Osteoblast (primary cell): ENCODE measurements around the gene ANKRD40. TPM values are rescaled to one million over a fixed set of nuclear protein-coding genes. Genes with fewer than 3 reads are reported as not detected.

ENCODE experiments used
- DNase-seq: peaks from one replicate; pipeline ENCODE4 v3.0.0; 2011; ENCODE audit warnings: low spot score, mixed read lengths; ENCODE audit not compliant: insufficient read length; ENCODE audit errors: missing footprints
- H2AFZ ChIP-seq: 2 replicates; pipeline ENCODE4 v1.6.0; 2011; ENCODE audit warnings: mild to moderate bottlenecking, low read length
- H3K27ac ChIP-seq: 2 replicates; pipeline ENCODE4 v1.5.1; 2011; ENCODE audit warnings: mild to moderate bottlenecking, low read depth, low read length, moderate library complexity
- H3K27me3 ChIP-seq: 2 replicates; pipeline ENCODE4 v1.6.0; 2012; ENCODE audit warnings: mild to moderate bottlenecking, control low read depth, inconsistent platforms, low read length, moderate library complexity; ENCODE audit not compliant: insufficient read depth
- H3K36me3 ChIP-seq: 2 replicates; pipeline ENCODE4 v1.5.1; 2011; ENCODE audit warnings: mild to moderate bottlenecking, low read length, control low read depth, moderate library complexity; ENCODE audit not compliant: insufficient read depth
- H3K4me1 ChIP-seq: 2 replicates; pipeline ENCODE4 v1.5.1; 2011; ENCODE audit warnings: mild to moderate bottlenecking, low read length, control low read depth, moderate library complexity; ENCODE audit not compliant: insufficient read depth
- H3K4me2 ChIP-seq: 2 replicates; pipeline ENCODE4 v1.6.0; 2011; ENCODE audit warnings: mild to moderate bottlenecking, low read length; ENCODE audit not compliant: insufficient read depth
- H3K4me3 ChIP-seq: fragments of 200-600 bp; sonication (generic); 3 replicates; pipeline ENCODE4 v1.5.1; 2012; ENCODE audit warnings: mild to moderate bottlenecking, low read length, inconsistent platforms; ENCODE audit not compliant: insufficient read depth
- H3K79me2 ChIP-seq: 2 replicates; pipeline ENCODE4 v1.6.0; 2012; ENCODE audit warnings: mild to moderate bottlenecking, low read length, control low read depth, inconsistent platforms; ENCODE audit not compliant: insufficient read depth
- H3K9me3 ChIP-seq: 2 replicates; pipeline ENCODE4 v1.5.1; 2011; ENCODE audit warnings: low read depth, low read length, control low read depth
- H4K20me1 ChIP-seq: 2 replicates; pipeline ENCODE4 v1.6.0; 2012; ENCODE audit warnings: mild to moderate bottlenecking, low read length, control low read depth; ENCODE audit not compliant: insufficient read depth
- CTCF ChIP-seq: IDR thresholded peaks from 2 replicates; pipeline ENCODE4 v1.5.1; 2011; ENCODE audit warnings: mild to moderate bottlenecking, low read depth, low read length, moderate library complexity; ENCODE audit errors: extremely low read depth
- small RNA-seq: library from RNA; depleted of rRNA; stranded (forward); fragments of <200 nt; gene quantifications from one replicate; pipeline ENCODE3, GENCODE V24; 2012
- total RNA-seq: library from RNA; depleted of rRNA; stranded (reverse); fragments of >200 nt; gene quantifications from 2 replicates; pipeline ENCODE4 v1.2.3, GENCODE V29; 2012

ANKRD40 gene
- total RNA-seq, 1 donor, result 42.7 TPM

GRCh38 chr17:50649042-50649908 is 58.4 kb downstream of the ANKRD40 start:
- no peaks in the 10 kb centered on the region for H3K27me3 ChIP-seq
- H3K27ac ChIP-seq, result no peak overlapping the region
- H3K4me3 ChIP-seq, result no peak overlapping the region
- H3K4me1 ChIP-seq, result no peaks in the 10 kb centered on the region
- TF ChIP-seq CTCF, result no peak
- no peaks in the 10 kb centered on the region for H3K36me3 ChIP-seq
- H3K79me2 ChIP-seq, result no peaks in the 10 kb centered on the region
- no peak for DNase-seq
- no peak overlapping the region for H2AFZ ChIP-seq
- H4K20me1 ChIP-seq, result no peaks in the 10 kb centered on the region
- H3K9me3 ChIP-seq, result no peaks in the 10 kb centered on the region
- no peak overlapping the region for H3K4me2 ChIP-seq

GRCh38 chr17:50647187-50647586 is 60.5 kb downstream of the ANKRD40 start:
- no peak for TF ChIP-seq CTCF
- Histone ChIP-seq H3K4me1 (peaks cover 3% of the 10 kb centered on the region), H3K27me3 (no peaks in the 10 kb centered on the region), H3K4me3 (no peak overlapping the region), H3K79me2 (peaks cover 3% of the 10 kb centered on the region), H2AFZ (no peak overlapping the region), H3K4me2 (no peak overlapping the region), H4K20me1 (no peaks in the 10 kb centered on the region), H3K27ac (no peak overlapping the region), H3K36me3 (no peaks in the 10 kb centered on the region), H3K9me3 (no peaks in the 10 kb centered on the region)
- no peak for DNase-seq

GRCh38 chr17:50645748-50646682 is 61.7 kb downstream of the ANKRD40 start:
- peaks cover 6% of the 10 kb centered on the region for H3K79me2 ChIP-seq
- H3K4me2 ChIP-seq, result no peak overlapping the region
- H3K4me3 ChIP-seq, result no peak overlapping the region
- no peak for TF ChIP-seq CTCF
- no peaks in the 10 kb centered on the region for H3K27me3 ChIP-seq
- no peaks in the 10 kb centered on the region for H3K9me3 ChIP-seq
- peaks cover 2% of the 10 kb centered on the region for H3K36me3 ChIP-seq
- no peaks in the 10 kb centered on the region for H4K20me1 ChIP-seq
- H3K27ac ChIP-seq, result no peak overlapping the region
- H2AFZ ChIP-seq, result no peak overlapping the region
- DNase-seq, result no peak
- peaks cover 9% of the 10 kb centered on the region for H3K4me1 ChIP-seq

Small RNAs within 50 kb of the gene (small RNA-seq; reads per million reads assigned to genes)
- gene RF00019, result not detected

Other genes with a start within 250 kb of the ANKRD40 start
- gene CHAD, start 239.0 kb downstream of the ANKRD40 start, total RNA-seq, result not detected in 2 replicates
- gene RSAD1, start 229.1 kb downstream of the ANKRD40 start, total RNA-seq, result 23.9 and 26.5 TPM in 2 replicates
- 0.36 and 0.88 TPM in 2 replicates for gene MYCBPAP, start 199.5 kb downstream of the ANKRD40 start, total RNA-seq
- not detected in 2 replicates for gene EPN3, start 175.2 kb downstream of the ANKRD40 start, total RNA-seq
- 126 and 142 TPM in 2 replicates for gene SPATA20, start 160.7 kb downstream of the ANKRD40 start, total RNA-seq
- under 0.01 TPM in 2 replicates for gene CACNA1G, start 147.2 kb downstream of the ANKRD40 start, total RNA-seq
- gene ABCC3, start 73.0 kb downstream of the ANKRD40 start, total RNA-seq, result 12.4 and 28.6 TPM in 2 replicates
- gene LUC7L3, start 11.7 kb upstream of the ANKRD40 start, total RNA-seq, result 25.6 and 34.7 TPM in 2 replicates
- 0.36 TPM in 1 of 2 replicates, not detected in the other for gene ANKRD40CL, start 59.6 kb upstream of the ANKRD40 start, total RNA-seq
- gene WFIKKN2, start 127.7 kb upstream of the ANKRD40 start, total RNA-seq, result under 0.01 TPM in 1 of 2 replicates, not detected in the other
- 18.8 and 21.5 TPM in 2 replicates for gene TOB1, start 158.4 kb upstream of the ANKRD40 start, total RNA-seq